Measurements from ENCODE around the gene CRK.

Gene CRK

DNA sequence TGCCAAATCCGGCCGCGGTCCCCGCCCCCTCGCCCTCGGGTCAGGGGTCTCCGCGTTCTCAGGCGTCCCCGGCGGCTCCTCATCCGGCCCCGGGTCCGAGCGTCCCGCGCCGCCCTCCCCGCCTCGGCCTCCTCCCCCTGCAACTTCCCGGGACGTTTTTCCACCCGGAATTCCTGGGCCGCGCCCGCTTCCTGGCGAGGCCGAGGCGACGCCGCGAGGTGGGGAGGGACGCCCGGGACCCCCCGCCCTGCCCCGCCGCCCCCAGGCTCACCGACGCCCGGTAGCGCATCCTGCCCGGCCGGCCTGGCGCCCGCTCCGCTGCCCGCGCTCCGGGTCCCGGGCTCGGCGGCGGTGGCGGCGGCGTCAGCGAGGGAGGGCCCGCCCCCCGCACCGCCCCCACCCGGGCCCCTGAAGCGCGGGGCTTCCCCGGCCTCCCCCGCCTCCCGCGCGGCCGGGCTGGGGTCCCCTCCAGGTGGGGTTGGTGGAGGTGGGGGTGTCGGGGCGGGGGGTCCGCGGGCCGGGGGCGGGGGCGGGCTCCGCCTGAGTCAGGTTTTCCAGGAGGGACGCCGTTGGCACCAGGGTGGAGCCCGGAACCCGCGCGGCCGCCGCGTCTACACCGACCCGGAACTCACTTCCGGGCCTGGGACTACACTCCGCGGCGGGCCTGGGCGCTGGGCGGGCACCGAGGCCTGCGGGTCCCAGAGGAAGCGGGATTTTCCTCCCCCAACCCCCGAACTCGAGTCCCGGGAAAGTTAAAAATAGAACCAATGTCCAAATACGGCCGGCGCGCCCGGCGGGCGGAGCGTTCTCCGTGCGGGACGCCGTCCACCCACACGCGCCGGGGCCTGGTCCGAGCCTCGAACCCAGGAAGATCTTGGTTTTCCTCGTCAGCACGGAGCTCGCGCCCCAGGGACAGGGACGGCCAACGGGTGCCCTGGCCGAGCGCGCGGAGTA lies 29.7 kb upstream of the CRK start (continued):
- no peak for TF ChIP-seq PPARA (CRISPR knock-in tag; IDR thresholded peaks at IDR 0.05; ENCODE audit: borderline replicate concordance)
- TF ChIP-seq TCF4 (CRISPR knock-in tag; IDR thresholded peaks at IDR 0.05; ENCODE audit: borderline replicate concordance), result no peak

DNA sequence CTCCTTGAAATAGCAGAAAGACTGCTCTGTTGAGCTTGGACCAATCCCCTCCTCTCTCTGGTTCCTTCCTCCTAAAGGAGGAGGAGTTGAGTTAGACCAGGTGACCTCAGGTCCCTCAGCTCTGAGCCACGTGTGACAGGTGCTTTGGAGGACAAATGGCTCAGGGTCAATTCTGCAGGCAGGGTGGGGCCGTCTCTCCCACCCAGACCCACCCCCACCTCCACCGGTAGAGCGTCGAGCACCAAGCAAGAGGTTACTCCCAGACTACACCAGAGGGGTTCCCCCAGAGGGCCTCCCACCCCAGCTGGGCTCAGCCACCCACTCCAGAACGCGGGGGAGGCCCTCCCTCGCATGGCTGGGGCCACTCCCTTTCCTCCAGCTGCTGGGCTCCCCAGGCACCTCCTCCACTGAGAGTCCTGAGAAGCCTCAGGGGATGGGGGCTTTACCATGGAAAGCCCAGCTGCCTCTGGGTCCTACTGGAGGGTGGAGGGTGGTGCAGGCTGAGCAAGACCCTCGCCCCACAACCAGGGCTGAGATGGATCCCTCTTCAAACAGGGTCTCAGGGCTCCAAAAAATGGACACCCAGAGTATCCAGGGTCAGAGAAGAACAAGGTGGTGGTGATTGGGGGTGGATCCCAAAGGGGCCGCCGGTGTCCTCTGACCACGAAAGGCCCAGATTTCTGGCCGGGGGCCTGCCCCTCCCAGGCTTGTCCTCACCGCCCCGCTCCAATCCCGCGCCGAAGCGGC lies 28.8 kb upstream of the CRK start:
- TF ChIP-seq GLIS3 (CRISPR knock-in tag; IDR thresholded peaks at IDR 0.05) (no peak), ZC3H10 (CRISPR knock-in tag; IDR thresholded peaks at IDR 0.05) (no peak), ESRRG (CRISPR knock-in tag; IDR thresholded peaks at IDR 0.05) (no peak), PPARA (CRISPR knock-in tag; IDR thresholded peaks at IDR 0.05; ENCODE audit: borderline replicate concordance) (no peak), ZFP3 (CRISPR knock-in tag; IDR thresholded peaks at IDR 0.05) (no peak), SNAI2 (CRISPR knock-in tag; IDR thresholded peaks at IDR 0.05) (no peak), TCF4 (CRISPR knock-in tag; IDR thresholded peaks at IDR 0.05; ENCODE audit: borderline replicate concordance) (no peak), BACH2 (CRISPR knock-in tag; IDR thresholded peaks at IDR 0.05; ENCODE audit: borderline replicate concordance) (no peak), CSDC2 (CRISPR knock-in tag; IDR thresholded peaks at IDR 0.05) (no peak), RARB (CRISPR knock-in tag; IDR thresholded peaks at IDR 0.05) (no peak), ZFP30 (CRISPR knock-in tag; IDR thresholded peaks at IDR 0.05) (no peak), ISL1 (CRISPR knock-in tag; IDR thresholded peaks at IDR 0.05) (no peak), ARNTL (CRISPR knock-in tag; IDR thresholded peaks at IDR 0.05; ENCODE audit: borderline replicate concordance, low read depth) (no peak), ZNF8 (CRISPR knock-in tag; IDR thresholded peaks at IDR 0.05) (no peak), ZNF565 (CRISPR knock-in tag; conservative IDR thresholded peaks at IDR 0.05; ENCODE audit: low read depth) (no peak)
- TF ChIP-seq, protein P1, sequence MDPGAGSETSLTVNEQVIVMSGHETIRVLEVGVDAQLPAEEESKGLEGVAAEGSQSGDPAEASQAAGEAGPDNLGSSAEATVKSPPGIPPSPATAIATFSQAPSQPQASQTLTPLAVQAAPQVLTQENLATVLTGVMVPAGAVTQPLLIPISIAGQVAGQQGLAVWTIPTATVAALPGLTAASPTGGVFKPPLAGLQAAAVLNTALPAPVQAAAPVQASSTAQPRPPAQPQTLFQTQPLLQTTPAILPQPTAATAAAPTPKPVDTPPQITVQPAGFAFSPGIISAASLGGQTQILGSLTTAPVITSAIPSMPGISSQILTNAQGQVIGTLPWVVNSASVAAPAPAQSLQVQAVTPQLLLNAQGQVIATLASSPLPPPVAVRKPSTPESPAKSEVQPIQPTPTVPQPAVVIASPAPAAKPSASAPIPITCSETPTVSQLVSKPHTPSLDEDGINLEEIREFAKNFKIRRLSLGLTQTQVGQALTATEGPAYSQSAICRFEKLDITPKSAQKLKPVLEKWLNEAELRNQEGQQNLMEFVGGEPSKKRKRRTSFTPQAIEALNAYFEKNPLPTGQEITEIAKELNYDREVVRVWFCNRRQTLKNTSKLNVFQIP (CRISPR knock-in tag; IDR thresholded peaks at IDR 0.05; ENCODE audit: borderline replicate concordance, low read depth), result no peak
- TF ChIP-seq, protein P2, sequence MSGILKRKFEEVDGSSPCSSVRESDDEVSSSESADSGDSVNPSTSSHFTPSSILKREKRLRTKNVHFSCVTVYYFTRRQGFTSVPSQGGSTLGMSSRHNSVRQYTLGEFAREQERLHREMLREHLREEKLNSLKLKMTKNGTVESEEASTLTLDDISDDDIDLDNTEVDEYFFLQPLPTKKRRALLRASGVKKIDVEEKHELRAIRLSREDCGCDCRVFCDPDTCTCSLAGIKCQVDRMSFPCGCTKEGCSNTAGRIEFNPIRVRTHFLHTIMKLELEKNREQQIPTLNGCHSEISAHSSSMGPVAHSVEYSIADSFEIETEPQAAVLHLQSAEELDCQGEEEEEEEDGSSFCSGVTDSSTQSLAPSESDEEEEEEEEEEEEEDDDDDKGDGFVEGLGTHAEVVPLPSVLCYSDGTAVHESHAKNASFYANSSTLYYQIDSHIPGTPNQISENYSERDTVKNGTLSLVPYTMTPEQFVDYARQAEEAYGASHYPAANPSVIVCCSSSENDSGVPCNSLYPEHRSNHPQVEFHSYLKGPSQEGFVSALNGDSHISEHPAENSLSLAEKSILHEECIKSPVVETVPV (CRISPR knock-in tag; IDR thresholded peaks at IDR 0.05), result no peak
- TF ChIP-seq, protein P3, sequence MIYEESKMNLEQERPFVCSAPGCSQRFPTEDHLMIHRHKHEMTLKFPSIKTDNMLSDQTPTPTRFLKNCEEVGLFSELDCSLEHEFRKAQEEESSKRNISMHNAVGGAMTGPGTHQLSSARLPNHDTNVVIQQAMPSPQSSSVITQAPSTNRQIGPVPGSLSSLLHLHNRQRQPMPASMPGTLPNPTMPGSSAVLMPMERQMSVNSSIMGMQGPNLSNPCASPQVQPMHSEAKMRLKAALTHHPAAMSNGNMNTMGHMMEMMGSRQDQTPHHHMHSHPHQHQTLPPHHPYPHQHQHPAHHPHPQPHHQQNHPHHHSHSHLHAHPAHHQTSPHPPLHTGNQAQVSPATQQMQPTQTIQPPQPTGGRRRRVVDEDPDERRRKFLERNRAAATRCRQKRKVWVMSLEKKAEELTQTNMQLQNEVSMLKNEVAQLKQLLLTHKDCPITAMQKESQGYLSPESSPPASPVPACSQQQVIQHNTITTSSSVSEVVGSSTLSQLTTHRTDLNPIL (CRISPR knock-in tag; IDR thresholded peaks at IDR 0.05; ENCODE audit: low read depth), result no peak
- TF ChIP-seq, protein P4, sequence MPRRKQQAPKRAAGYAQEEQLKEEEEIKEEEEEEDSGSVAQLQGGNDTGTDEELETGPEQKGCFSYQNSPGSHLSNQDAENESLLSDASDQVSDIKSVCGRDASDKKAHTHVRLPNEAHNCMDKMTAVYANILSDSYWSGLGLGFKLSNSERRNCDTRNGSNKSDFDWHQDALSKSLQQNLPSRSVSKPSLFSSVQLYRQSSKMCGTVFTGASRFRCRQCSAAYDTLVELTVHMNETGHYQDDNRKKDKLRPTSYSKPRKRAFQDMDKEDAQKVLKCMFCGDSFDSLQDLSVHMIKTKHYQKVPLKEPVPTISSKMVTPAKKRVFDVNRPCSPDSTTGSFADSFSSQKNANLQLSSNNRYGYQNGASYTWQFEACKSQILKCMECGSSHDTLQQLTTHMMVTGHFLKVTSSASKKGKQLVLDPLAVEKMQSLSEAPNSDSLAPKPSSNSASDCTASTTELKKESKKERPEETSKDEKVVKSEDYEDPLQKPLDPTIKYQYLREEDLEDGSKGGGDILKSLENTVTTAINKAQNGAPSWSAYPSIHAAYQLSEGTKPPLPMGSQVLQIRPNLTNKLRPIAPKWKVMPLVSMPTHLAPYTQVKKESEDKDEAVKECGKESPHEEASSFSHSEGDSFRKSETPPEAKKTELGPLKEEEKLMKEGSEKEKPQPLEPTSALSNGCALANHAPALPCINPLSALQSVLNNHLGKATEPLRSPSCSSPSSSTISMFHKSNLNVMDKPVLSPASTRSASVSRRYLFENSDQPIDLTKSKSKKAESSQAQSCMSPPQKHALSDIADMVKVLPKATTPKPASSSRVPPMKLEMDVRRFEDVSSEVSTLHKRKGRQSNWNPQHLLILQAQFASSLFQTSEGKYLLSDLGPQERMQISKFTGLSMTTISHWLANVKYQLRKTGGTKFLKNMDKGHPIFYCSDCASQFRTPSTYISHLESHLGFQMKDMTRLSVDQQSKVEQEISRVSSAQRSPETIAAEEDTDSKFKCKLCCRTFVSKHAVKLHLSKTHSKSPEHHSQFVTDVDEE (CRISPR knock-in tag; IDR thresholded peaks at IDR 0.05), result no peak
- TF ChIP-seq, protein P5, sequence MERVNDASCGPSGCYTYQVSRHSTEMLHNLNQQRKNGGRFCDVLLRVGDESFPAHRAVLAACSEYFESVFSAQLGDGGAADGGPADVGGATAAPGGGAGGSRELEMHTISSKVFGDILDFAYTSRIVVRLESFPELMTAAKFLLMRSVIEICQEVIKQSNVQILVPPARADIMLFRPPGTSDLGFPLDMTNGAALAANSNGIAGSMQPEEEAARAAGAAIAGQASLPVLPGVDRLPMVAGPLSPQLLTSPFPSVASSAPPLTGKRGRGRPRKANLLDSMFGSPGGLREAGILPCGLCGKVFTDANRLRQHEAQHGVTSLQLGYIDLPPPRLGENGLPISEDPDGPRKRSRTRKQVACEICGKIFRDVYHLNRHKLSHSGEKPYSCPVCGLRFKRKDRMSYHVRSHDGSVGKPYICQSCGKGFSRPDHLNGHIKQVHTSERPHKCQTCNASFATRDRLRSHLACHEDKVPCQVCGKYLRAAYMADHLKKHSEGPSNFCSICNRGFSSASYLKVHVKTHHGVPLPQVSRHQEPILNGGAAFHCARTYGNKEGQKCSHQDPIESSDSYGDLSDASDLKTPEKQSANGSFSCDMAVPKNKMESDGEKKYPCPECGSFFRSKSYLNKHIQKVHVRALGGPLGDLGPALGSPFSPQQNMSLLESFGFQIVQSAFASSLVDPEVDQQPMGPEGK (CRISPR knock-in tag; IDR thresholded peaks at IDR 0.05; ENCODE audit: borderline replicate concordance), result no peak; the same call in 1 of the 2 replicates
- peak; percentile 24 for ATAC-seq

All from SK-N-SH treated with all-trans-retinoic acid at 6 μM for 48 hours (cell line).